ENCODE data around the gene ESR1. TPM values are rescaled to one million over a fixed set of nuclear protein-coding genes. Genes with fewer than 3 reads are reported as not detected.

Gene ESR1
- polyA plus RNA-seq, 1 of the 3 experiments (the other 2 are of a cell fraction) = under 0.01 TPM

DNA sequence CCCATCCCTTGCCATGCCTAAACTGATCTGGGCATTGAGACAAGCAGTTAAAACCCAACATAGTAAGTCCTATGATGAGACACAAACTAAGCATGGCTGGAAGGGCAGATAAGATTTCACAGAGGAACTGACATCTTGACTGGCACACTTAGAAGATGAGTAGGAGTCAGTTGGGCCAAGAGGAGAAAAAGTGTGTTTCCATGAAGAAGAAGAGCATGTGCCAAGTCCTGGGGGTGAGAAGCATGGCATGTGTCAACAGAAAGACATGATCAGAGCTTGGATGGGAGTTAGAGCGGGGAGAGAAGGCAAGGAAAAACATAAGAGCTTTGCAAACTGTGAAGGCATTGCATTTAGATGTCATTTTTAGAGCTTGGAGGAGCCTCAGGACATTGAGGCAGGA lies 68.0 kb downstream of the ESR1 start:
- Histone ChIP-seq H3K27me3 (ENCODE audit: insufficient read depth) (no peaks in the 10 kb centered on the region), H3K4me2 (no peak overlapping the region), H3K36me3 (replicated peaks in 1 of 2; ENCODE audit: control insufficient read depth in 1 of 2, insufficient read depth in 2 of 2, low read length in 1 of 2) (no peaks in the 10 kb centered on the region), H3K4me1 (ENCODE audit: control insufficient read depth in 1 of 2, insufficient read depth in 2 of 2, low read depth in 1 of 2, low read length in 1 of 2) (no peaks in the 10 kb centered on the region), H3K9me2 (no peaks in the 10 kb centered on the region), H3K4me3 (ENCODE audit: low read depth in 2 of 2, low read length in 1 of 2) (no peak overlapping the region), H3K9me3 (no peaks in the 10 kb centered on the region), H2AFZ (ENCODE audit: low read depth) (no peak overlapping the region), H4K20me1 (ENCODE audit: insufficient read depth) (no peaks in the 10 kb centered on the region), H3K9ac (no peak overlapping the region), H3K27ac (ENCODE audit: low read depth in 2 of 2, low read length in 1 of 2) (no peak overlapping the region), H3F3A (replicated peaks; ENCODE audit: insufficient read depth) (no peaks in the 10 kb centered on the region), H3K79me2 (ENCODE audit: insufficient read depth) (no peaks in the 10 kb centered on the region)
- TF ChIP-seq TAF1 (IDR thresholded peaks at IDR 0.05; ENCODE audit: borderline replicate concordance, low read depth, low read length) = no peak
- no peak for TF ChIP-seq MEF2A (IDR thresholded peaks at IDR 0.05; ENCODE audit: borderline replicate concordance, low read depth)
- TF ChIP-seq FOSL2 (IDR thresholded peaks at IDR 0.05; ENCODE audit: borderline replicate concordance, low read depth) = no peak
- no peak for TF ChIP-seq FOXJ3 (CRISPR knock-in tag; IDR thresholded peaks at IDR 0.05)
- TF ChIP-seq POLR2AphosphoS5 (IDR thresholded peaks at IDR 0.05; ENCODE audit: low read depth, low read length) = no peak
- no peak for TF ChIP-seq TCF12 (IDR thresholded peaks at IDR 0.05)
- no peak for TF ChIP-seq TEAD4 (IDR thresholded peaks at IDR 0.05; ENCODE audit: borderline replicate concordance, insufficient read depth)
- TF ChIP-seq, protein P1, sequence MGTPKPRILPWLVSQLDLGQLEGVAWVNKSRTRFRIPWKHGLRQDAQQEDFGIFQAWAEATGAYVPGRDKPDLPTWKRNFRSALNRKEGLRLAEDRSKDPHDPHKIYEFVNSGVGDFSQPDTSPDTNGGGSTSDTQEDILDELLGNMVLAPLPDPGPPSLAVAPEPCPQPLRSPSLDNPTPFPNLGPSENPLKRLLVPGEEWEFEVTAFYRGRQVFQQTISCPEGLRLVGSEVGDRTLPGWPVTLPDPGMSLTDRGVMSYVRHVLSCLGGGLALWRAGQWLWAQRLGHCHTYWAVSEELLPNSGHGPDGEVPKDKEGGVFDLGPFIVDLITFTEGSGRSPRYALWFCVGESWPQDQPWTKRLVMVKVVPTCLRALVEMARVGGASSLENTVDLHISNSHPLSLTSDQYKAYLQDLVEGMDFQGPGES (IDR thresholded peaks at IDR 0.05; ENCODE audit: low read depth, low read length) = no peak
- TF ChIP-seq NRF1 (IDR thresholded peaks at IDR 0.05; ENCODE audit: low read depth, low read length) = no peak
- TF ChIP-seq MXI1 (IDR thresholded peaks at IDR 0.05; ENCODE audit: low read depth, low read length) = no peak
- TF ChIP-seq, protein P2, sequence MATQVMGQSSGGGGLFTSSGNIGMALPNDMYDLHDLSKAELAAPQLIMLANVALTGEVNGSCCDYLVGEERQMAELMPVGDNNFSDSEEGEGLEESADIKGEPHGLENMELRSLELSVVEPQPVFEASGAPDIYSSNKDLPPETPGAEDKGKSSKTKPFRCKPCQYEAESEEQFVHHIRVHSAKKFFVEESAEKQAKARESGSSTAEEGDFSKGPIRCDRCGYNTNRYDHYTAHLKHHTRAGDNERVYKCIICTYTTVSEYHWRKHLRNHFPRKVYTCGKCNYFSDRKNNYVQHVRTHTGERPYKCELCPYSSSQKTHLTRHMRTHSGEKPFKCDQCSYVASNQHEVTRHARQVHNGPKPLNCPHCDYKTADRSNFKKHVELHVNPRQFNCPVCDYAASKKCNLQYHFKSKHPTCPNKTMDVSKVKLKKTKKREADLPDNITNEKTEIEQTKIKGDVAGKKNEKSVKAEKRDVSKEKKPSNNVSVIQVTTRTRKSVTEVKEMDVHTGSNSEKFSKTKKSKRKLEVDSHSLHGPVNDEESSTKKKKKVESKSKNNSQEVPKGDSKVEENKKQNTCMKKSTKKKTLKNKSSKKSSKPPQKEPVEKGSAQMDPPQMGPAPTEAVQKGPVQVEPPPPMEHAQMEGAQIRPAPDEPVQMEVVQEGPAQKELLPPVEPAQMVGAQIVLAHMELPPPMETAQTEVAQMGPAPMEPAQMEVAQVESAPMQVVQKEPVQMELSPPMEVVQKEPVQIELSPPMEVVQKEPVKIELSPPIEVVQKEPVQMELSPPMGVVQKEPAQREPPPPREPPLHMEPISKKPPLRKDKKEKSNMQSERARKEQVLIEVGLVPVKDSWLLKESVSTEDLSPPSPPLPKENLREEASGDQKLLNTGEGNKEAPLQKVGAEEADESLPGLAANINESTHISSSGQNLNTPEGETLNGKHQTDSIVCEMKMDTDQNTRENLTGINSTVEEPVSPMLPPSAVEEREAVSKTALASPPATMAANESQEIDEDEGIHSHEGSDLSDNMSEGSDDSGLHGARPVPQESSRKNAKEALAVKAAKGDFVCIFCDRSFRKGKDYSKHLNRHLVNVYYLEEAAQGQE (IDR thresholded peaks at IDR 0.05; ENCODE audit: low read depth, low read length) = no peak
- TF ChIP-seq, protein P3, sequence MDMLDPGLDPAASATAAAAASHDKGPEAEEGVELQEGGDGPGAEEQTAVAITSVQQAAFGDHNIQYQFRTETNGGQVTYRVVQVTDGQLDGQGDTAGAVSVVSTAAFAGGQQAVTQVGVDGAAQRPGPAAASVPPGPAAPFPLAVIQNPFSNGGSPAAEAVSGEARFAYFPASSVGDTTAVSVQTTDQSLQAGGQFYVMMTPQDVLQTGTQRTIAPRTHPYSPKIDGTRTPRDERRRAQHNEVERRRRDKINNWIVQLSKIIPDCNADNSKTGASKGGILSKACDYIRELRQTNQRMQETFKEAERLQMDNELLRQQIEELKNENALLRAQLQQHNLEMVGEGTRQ (IDR thresholded peaks at IDR 0.05; ENCODE audit: borderline replicate concordance, low read depth, low read length) = no peak
- TF ChIP-seq RFX5 (IDR thresholded peaks at IDR 0.05; ENCODE audit: low read length) = no peak
- TF ChIP-seq NFIC (IDR thresholded peaks at IDR 0.05; ENCODE audit: borderline replicate concordance) = no peak
- TF ChIP-seq, protein P4, sequence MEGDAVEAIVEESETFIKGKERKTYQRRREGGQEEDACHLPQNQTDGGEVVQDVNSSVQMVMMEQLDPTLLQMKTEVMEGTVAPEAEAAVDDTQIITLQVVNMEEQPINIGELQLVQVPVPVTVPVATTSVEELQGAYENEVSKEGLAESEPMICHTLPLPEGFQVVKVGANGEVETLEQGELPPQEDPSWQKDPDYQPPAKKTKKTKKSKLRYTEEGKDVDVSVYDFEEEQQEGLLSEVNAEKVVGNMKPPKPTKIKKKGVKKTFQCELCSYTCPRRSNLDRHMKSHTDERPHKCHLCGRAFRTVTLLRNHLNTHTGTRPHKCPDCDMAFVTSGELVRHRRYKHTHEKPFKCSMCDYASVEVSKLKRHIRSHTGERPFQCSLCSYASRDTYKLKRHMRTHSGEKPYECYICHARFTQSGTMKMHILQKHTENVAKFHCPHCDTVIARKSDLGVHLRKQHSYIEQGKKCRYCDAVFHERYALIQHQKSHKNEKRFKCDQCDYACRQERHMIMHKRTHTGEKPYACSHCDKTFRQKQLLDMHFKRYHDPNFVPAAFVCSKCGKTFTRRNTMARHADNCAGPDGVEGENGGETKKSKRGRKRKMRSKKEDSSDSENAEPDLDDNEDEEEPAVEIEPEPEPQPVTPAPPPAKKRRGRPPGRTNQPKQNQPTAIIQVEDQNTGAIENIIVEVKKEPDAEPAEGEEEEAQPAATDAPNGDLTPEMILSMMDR (IDR thresholded peaks at IDR 0.05) = no peak
- WGBS (ENCODE audit: low lambda C conversion rate) = 0% methylated on average over 1 of the region's 1 CpG
- POLR2A ChIA-PET = no interaction called here
- DNase-seq = no peak
- CTCF ChIA-PET = no interaction called here

Measured in SK-N-SH (cell line).